Daoy (cell line): Measurements from ENCODE around the gene PIGA. TPM values are rescaled to one million over a fixed set of nuclear protein-coding genes. Genes with fewer than 3 reads are reported as not detected.
A peak's percentile ranks its signal among the peaks of the same experiment; 100 is the strongest.
"Not testable (repeated sequence)": the region's sequence is repeated elsewhere in the genome, so short reads cannot be mapped to it uniquely, and the experiment has no call there.

ENCODE experiments used
- DNase-seq: peaks from one replicate; pipeline ENCODE4 v3.0.0-alpha.2; 2015; ENCODE audit warnings: low read depth
- total RNA-seq: library from RNA; depleted of rRNA; stranded (reverse); fragments of >200 nt; shearing (Covaris generic); gene quantifications from 2 replicates; pipeline ENCODE4 v1.2.3, GENCODE V29; 2014

Gene PIGA
- total RNA-seq, 1 experiment from 2014 or later = 11.7 TPM

DNA sequence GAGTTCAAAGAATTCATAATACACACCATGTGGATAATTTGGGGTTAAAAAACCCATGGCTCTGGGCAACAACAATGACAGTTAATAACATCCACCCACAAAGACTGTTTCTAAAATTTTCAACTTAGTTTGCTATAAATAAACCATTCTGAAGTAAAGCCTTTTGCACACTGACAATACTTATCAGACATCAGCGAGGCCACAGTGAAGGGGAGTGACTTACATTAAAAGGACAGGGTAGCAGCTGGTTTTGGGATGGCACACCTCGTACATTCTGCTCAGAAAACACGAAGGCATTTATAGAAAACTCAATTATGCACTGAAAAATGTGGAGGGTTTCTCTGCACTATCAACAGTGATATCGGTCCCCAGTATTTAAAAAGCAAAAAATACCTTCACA lies 15.0 kb downstream of the PIGA start:
- no peak for DNase-seq

DNA sequence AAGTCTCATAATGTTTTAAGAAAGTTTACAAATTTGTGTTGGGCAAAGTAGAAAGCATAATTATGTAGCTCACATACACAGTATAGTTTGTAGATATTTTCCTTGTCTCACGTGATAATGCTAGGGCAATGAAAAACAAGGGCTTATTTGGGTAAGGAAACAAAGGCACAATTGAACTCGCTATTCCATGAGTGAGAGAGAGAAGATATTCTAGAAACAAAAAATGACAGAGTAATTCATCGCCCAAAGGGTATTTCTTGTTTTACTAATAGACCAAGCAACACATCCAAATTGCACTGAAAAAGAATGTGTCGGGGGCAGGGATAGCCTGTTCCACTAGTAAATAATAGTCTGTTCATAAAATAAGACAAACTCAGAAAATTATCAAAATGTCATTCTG lies 16.2 kb downstream of the PIGA start:
- no peak for DNase-seq

DNA sequence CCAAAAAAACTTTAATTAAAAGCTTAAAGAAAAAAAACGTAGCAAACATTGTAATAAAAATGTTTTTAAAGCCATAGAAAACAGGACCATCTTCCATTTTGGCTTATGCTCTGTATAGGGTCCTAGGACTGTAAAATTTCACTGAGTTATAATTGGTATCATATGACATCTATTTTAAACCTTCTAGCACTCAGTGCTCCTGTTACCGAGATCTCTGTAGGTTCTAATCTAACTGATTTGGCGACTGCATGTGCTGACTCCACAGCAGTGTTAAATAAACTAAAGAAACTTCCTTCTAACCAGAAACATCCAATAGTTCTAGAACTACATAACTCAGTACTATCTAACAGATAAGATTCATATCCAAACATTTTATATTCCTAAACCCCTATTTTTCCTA lies 19.8 kb downstream of the PIGA start, which contains the start of gene ASB11:
Gene ASB11 (minus strand): TSS at position 132 of the 400 bp plus-strand sequence. CDS start 35 bp downstream, at position 97.
- no peak for DNase-seq

DNA sequence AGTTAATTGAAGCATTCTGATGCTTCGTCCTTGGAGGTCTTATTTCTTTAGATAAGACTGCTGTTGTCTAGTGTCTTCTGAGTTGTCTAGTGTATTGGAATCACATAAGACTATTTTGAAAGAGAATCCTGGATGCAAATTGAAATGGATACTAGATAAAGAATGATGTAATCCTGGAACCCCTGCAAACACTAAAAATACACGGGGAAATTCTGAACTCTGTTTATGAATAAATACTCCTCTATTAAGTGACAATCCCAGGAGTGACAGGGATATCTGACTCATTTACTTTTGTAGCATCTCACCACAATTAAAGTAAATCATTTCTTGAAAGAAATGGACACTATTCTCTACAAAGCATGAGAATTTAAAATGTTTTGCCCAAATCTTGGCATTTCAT lies 20.9 kb downstream of the PIGA start:
- DNase-seq = no peak

DNA sequence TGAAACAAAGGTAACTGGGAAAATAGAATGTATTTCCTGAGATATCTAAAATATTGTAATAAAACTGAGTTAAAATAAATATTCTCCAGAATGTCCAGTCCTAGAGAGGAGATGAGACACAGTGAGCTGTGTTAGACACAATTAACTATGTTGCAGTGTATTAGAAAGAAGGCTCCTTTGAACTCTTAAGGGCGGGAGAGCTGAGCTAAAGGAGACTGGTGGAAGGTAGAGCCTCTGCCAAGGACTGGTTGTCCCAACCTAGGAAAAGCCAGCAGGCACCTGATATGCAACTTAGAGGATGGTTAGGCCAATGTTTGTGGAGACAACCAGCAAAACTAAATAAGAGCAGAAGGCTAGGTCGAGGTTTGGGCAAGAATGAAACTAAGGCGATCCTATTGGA lies 24.2 kb downstream of the PIGA start:
- no peak for DNase-seq

DNA sequence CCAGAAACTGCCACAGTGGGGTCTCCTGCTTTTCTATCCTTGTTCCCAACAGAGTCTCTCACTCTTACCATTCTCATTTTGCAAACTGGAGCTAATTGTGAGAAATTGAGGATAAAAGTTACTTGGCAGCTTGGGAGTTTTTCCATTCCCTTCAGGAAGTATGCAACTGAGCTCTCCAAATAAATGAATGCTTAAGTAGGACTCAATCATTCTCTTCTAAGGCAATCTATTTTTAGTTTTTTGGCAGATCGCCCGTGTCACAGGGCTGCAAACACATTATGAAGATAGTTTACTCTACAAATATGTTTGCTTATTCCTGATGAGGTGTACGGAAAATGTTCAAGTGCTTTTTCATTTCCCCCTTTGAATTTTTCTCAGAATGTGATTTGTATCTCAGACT lies 25.2 kb downstream of the PIGA start:
- no peak for DNase-seq

DNA sequence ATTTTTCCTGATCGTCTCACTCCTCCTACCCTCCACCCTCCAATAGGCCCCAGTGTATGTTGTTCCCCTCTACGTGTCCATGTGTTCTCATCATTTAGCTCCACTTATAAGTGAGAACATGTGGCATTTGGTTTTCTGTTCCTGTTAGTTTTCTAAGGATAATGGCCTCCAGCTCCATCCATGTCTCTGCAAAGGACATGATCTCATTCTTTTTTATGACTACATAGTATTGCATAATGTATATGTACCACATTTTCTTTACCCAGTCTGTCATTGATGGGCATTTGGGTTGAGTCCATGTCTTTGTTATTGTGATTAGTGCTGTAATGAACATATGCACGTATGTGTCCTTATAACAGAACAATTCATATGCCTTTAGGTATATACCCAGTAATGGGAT lies 29.4 kb downstream of the PIGA start:
- not testable (repeated sequence) for DNase-seq

DNA sequence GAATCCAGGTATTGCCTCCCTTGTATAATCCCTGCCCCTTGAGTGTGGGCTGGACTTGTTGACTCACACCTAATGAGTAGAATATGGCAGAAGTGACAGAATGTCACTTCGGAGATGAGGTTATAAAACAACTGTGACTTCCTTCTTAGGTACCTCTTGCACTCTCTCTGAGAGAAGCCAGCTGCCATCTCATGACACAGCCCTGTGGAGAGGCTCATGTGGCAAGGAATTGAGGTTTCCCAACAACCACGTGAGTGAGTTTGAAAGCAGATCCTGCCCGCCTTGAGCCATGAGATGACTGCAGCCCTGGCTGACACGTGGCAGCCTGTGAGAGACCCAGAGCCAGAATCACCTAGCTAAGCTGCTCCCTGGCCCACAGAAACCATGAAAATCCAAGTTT lies 33.4 kb downstream of the PIGA start:
- DNase-seq = peak; percentile 16

DNA sequence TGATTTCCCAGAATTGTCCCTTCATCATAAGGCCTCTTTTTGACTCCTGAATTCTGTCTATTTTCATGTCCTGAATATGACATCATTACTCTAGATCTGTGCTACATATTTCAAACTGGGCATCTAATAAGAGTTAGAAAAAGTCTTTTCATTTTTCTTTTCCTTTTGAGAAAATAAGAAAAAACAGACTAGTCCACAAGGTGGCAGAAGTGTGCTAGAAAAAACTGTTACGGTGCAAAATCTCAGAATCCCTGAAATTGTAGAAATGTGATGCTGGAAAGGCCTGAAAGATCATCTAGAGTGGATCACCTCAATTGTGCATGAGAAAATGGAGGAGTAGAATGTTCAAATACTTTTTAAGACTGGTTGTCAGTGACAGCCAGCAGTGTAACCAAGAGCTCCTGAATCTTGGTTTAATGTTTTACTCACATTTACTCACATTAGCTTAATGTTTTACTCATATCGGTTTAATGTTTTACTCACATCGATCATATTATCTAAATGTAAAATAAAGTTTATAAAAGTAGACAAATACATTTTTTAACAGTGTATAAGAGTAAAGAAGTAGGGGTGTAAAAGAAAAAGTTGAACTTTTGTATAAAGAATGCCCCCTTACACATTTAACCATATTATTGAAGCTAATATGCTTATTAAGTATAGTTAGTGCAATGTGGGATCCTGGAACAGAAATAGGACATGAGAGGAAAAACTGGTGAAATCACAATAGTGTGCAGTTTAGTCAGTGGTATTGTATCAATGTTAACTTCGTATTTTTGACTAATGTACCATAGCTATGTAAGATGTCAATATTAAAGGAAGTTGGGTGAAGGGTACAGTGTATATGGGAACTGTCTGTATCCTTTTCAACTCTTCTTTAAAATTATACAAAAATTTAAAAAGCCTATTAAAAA lies 35.1 kb downstream of the PIGA start:
- peak; percentile 2 for DNase-seq

DNA sequence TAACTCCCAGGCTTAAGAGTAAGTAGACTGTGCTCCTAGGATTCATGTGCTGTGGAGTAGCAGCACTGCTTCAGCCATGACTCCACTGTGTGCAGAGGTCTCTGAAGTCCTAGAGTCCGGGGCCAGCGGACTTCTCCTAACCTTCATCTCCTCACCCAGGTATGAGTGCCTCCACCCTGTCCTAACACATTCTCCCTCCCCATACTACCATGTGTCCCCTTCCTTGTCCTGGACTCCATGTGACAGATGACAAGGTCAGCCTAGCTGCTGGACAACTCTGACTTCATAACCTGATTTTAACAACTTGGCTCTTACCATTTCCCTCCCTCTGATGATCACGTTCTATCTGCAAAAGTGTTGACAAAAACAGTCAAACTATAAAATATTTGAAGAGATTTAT lies 36.5 kb downstream of the PIGA start:
- no peak for DNase-seq

DNA sequence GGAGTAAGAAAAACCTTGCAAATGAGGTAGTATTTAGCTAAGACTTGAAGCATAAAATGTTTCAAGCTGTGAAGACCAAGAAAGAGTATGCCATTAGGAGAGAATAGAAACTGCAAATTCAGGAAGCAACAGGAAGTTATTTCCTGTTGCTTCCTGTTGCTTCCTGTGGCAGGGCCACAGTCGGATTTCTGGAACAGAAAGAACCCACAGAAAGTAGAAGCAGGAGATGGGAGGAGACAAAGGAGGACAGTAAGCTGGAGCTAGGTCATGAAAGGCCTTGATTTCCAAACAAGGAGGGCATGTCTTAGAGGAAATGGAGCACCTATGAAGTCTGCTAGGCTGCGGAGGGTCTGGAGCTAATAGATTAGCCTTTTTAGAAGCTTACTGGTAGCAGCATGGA lies 37.1 kb downstream of the PIGA start:
- no peak for DNase-seq

DNA sequence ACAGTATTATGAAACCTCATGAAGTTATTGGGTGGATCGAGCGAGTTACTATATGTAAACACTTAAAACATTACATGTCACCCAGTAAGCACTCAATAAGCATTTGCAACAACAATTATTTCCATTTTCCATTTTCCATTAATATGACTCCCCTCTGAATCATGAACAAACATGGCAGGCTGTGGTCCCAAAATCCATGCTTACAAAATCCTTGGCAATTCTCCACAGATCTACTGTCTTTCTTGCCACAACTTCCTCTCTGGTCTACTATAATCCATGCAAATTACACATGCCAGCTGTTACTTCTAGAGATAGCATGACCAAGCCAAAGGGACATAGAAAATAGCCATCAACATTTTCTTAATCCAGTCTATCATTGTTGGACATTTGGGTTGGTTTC lies 41.9 kb downstream of the PIGA start:
- DNase-seq = peak; percentile 4

DNA sequence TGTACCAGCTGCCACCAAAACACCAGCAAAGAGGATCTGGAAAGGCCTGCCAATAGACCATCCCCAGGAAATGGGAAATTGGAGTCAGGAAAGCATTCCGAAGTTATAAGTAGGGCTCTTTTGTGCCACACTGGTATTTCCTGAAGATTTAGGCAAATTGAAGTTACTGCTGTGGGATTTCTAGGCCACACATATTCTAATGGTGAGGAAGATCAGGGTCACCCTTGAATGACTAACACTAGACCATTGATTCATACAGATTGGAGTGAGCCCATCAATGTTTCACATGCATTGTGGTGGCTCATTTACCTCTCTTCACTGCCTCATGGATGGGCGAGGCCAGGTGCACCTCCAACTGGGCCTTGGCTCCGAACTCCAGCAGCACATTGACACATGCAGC lies 42.5 kb downstream of the PIGA start:
- peak; percentile 2 for DNase-seq

DNA sequence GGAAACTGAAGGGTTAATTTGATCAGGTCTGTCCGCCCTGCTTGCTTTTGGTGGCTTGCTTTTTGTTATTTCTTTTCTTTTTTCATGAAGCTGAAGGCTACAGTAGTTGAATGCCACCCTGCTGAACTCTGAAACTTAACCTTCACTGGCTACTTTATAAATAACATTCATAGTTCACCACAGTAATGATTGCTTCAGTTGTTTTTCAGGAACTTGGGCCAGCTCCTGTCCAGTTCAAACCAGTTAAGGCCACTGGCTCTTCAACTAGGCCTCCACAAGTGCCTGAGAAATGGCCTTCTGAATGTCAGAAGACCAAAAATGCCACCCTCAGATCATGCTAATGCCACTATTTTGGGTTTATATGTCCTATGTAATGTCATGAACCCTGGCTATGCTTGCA lies 57.7 kb downstream of the PIGA start:
- DNase-seq = no peak

DNA sequence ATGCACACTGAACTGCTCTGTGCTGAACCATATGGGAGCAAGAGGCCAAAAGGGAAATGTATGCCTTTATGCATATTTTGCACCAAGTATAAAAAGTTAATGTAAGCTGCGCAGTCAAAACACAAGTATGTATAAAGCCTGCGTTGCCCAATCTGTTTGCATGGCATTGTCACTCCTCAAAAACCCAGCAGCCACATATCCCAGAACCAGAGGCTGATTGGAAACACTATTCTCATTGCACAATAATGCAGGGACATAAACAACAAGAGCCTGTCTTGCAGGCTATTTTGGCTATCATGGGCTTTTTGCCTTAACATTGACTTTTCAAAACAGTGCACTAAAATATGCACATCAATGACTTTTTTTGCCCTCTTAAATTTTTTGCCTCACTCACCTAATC lies 60.4 kb downstream of the PIGA start:
- DNase-seq = no peak

DNA sequence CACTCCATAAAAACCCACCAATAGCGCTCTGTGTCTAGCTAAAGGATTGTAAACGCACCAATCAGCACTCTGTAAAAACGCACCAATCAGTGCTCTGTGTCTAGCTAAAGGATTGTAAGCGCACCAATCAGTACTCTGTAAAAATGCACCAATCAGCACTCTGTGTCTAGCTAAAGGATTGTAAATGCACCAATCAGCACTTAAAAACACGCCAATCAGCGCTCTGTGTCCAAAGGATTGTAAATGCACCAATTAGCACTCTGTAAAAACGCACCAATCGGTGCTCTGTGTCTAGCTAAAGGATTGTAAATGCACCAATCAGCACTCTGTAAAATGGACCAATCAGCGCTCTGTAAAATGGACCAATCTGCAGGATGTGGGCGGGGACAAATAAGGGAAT lies 62.0 kb downstream of the PIGA start:
- DNase-seq = not testable (repeated sequence)

DNA sequence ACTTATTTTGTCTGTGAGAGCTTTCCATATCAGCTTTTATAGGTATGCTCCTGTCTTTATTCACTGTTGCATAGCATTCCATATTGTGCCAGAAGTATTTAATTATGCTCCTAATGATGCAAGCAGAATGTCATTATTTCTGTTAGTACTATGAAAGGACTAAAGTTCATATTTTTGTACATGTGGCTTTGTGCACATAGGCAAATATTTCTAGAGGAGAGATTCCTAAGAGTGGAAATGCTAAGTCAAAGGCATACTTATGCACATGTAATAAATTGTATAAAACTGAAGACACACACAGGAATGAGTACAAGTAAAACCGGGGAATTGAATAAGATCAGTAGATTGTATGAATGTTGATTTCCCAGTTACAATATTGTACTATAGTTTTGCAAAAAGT lies 63.6 kb downstream of the PIGA start:
- DNase-seq = no peak

DNA sequence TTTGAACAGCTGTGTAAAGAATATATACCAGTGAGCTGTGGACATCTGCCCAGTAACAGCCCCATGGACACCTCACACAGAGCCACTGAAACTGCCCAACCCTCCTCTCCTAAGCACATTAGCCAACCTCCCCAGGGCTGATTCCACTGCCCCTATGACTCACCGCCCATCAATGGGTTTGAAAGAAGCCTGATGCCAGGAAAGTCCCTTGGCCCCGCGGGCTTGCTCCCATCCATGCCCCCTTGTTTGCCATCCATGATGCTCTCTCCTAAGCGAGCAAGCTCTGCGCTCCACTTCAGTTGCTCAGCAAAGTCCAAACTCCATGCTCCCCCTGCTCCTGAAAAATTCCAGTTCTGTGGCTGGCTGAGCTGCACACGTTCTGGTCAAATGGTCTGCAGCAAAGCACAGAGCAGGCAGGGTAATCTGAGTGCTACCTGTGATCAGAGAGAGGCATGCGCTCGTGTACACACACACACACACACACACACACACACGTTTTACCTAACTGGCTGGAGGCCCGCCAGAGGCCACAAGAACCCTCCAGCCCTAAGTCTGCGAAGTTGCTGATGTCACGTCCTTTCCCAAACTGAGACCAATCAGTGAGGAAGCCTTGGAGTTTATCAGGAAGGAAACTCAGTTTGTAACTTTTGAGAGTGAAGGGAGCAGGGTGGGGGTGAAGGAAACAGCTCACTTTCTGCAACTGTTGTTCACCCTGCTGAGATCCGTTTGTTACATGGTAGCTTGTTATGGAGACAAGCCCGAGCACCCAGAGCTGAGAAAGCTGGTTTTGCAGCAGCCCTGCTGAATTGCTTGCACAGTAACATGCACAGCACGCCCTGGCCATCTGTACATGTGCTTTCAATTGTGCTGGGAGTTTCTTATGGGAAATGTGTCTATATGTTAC lies 65.5 kb downstream of the PIGA start, which contains the start of gene ASB9:
Gene ASB9 (minus strand): TSS at position 466 of the 904 bp plus-strand sequence. CDS start 209 bp downstream, at position 257.
- peak; percentile 78 for DNase-seq
